Fibroblast of the aortic adventitia (primary cell): ENCODE data around the gene ZNF335. TPM values are rescaled to one million over a fixed set of nuclear protein-coding genes. Genes with fewer than 3 reads are reported as not detected.

ENCODE experiments used
- DNase-seq: peaks from one replicate; pipeline ENCODE4 v3.0.0-alpha.2; 2010; ENCODE audit warnings: low read depth
- H3K4me3 ChIP-seq: 2 replicates; pipeline ENCODE4 v1.5.1; 2011; ENCODE audit warnings: low read depth, mild to moderate bottlenecking, control low read depth, low read length, moderate library complexity
- CTCF ChIP-seq: IDR thresholded peaks from 2 replicates; pipeline ENCODE4 v1.5.1; 2011; ENCODE audit warnings: mild to moderate bottlenecking, low read length, control low read depth, inconsistent platforms; ENCODE audit not compliant: insufficient read depth
- total RNA-seq: library from RNA; depleted of rRNA; stranded (reverse); fragments of >200 nt; gene quantifications from 2 replicates; pipeline ENCODE4 v1.2.3, GENCODE V29; 2012; ENCODE audit warnings: low replicate concordance

Gene ZNF335
- total RNA-seq, 1 donor: 18.2 TPM

- no peak overlapping the region for H3K4me3 ChIP-seq
- TF ChIP-seq CTCF: no peak
- no peak for DNase-seq
Observed at GRCh38 chr20:45943613-45944012, 28.4 kb downstream of the ZNF335 start.

- no peak overlapping the region for H3K4me3 ChIP-seq
- no peak for TF ChIP-seq CTCF
- no peak for DNase-seq
Observed at GRCh38 chr20:45940469-45940868, 31.5 kb downstream of the ZNF335 start.

GRCh38 chr20:45940053-45940452, 31.9 kb downstream of the ZNF335 start:
- no peak for DNase-seq
- TF ChIP-seq CTCF: no peak
- H3K4me3 ChIP-seq: no peak overlapping the region

GRCh38 chr20:45938727-45939438, 33.1 kb downstream of the ZNF335 start:
- H3K4me3 ChIP-seq: no peak overlapping the region
- no peak for DNase-seq
- no peak for TF ChIP-seq CTCF

GRCh38 chr20:45937765-45938164, 34.2 kb downstream of the ZNF335 start:
- no peak overlapping the region for H3K4me3 ChIP-seq
- no peak for TF ChIP-seq CTCF
- no peak for DNase-seq

- TF ChIP-seq CTCF: no peak
- peak overlapping the region; percentile 71 for H3K4me3 ChIP-seq
- no peak for DNase-seq
Observed at GRCh38 chr20:45935416-45936046, 36.5 kb downstream of the ZNF335 start.
